IMR-90 (cell line): ENCODE measurements around the gene ZCCHC14. TPM values are rescaled to one million over a fixed set of nuclear protein-coding genes. Genes with fewer than 3 reads are reported as not detected.
"Not testable (repeated sequence)": the region's sequence is repeated elsewhere in the genome, so short reads cannot be mapped to it uniquely, and the experiment has no call there.

Experiments used
- ATAC-seq: fragments of 200-7000 bp; cut with Tn5 transposase; 2 replicates; pipeline ENCODE4 v1.9.1; 2020; ENCODE audit warnings: low read depth, mild to moderate bottlenecking, moderate library complexity
- BruUV-seq: library from RNA; stranded (reverse); fragments of 400-500 nt; replicated peaks from 2 replicates; lab custom pipeline; 2021; lab: Mats Ljungman, UMichigan
- CTCF ChIA-PET: fragments of 300-600 bp; formaldehyde crosslinking; extraction: SDS; loops from one replicate; lab custom pipeline; 2021; ENCODE audit warnings: antibody characterized with exemption; lab: Yijun Ruan, JAX
- POLR2A ChIA-PET: fragments of 300-600 bp; sonication (Branson Sonifier 250); formaldehyde crosslinking; loops from one replicate; lab custom pipeline; 2022; ENCODE audit warnings: antibody characterized with exemption; ENCODE audit not compliant: unreplicated experiment; lab: Charles Lee
- DNase-seq: peaks from one replicate; pipeline ENCODE4 v3.0.0; 2013
- H2AFZ ChIP-seq: replicated peaks from 2 replicates; pipeline ENCODE3; 2013; ENCODE audit warnings: low read length, mild to moderate bottlenecking; ENCODE audit not compliant: poor library complexity
- H2AK5ac ChIP-seq: 2 replicates; pipeline ENCODE4 v1.6.1; 2013; ENCODE audit warnings: low read depth, low read length, inconsistent platforms
- H2AK9ac ChIP-seq: replicated peaks from 2 replicates; pipeline ENCODE3; 2013; ENCODE audit warnings: mild to moderate bottlenecking, low read depth, low read length, moderate library complexity; ENCODE audit not compliant: poor library complexity
- H2BK120ac ChIP-seq: 2 replicates; pipeline ENCODE4 v1.6.1; 2013; ENCODE audit warnings: low read depth, low read length, inconsistent platforms
- H2BK15ac ChIP-seq: 3 replicates; pipeline ENCODE4 v1.6.1; 2013; ENCODE audit warnings: low read depth, low read length, inconsistent platforms
- H2BK20ac ChIP-seq: 2 replicates; pipeline ENCODE4 v1.6.1; 2013; ENCODE audit warnings: low read depth, mild to moderate bottlenecking, inconsistent platforms, low read length, moderate library complexity
- H2BK5ac ChIP-seq: 2 replicates; pipeline ENCODE4 v1.6.1; 2013; ENCODE audit warnings: mild to moderate bottlenecking, low read depth, low read length, inconsistent platforms; ENCODE audit not compliant: poor library complexity, severe bottlenecking
- H3K14ac ChIP-seq: replicated peaks from 2 replicates; pipeline ENCODE4 v1.6.1; 2013; ENCODE audit warnings: low read depth, low read length, inconsistent platforms
- H3K18ac ChIP-seq: 2 replicates; pipeline ENCODE4 v1.6.1; 2013; ENCODE audit warnings: low read depth, low read length, control low read depth
- H3K23ac ChIP-seq: 2 replicates; pipeline ENCODE4 v1.6.1; 2013; ENCODE audit warnings: low read depth, low read length, inconsistent platforms
- H3K27ac ChIP-seq: 2 replicates; pipeline ENCODE4 v1.5.1; 2013; ENCODE audit warnings: mild to moderate bottlenecking, control low read depth, low read length; ENCODE audit not compliant: insufficient read depth
- H3K27me3 ChIP-seq: 2 replicates; pipeline ENCODE4 v1.6.1; 2013; ENCODE audit warnings: low read length; ENCODE audit not compliant: control insufficient read depth, insufficient read depth
- H3K36me3 ChIP-seq: 2 replicates; pipeline ENCODE4 v1.6.1; 2013; ENCODE audit warnings: low read length, mixed read lengths; ENCODE audit not compliant: control insufficient read depth, insufficient read depth
- H3K4ac ChIP-seq: 2 replicates; pipeline ENCODE4 v1.6.1; 2013; ENCODE audit warnings: low read depth, low read length, inconsistent platforms
- H3K4me1 ChIP-seq: 2 replicates; pipeline ENCODE4 v1.6.1; 2013; ENCODE audit warnings: low read length, mixed read lengths; ENCODE audit not compliant: control insufficient read depth, insufficient read depth
- H3K4me2 ChIP-seq: 2 replicates; pipeline ENCODE4 v1.6.1; 2013; ENCODE audit warnings: low read depth, mild to moderate bottlenecking, control low read depth, low read length, moderate library complexity
- H3K4me3 ChIP-seq: 2 replicates; pipeline ENCODE4 v1.5.1; 2013; ENCODE audit warnings: low read depth, mild to moderate bottlenecking, control low read depth, low read length, moderate library complexity; ENCODE audit not compliant: insufficient read depth
- H3K56ac ChIP-seq: 2 replicates; pipeline ENCODE4 v1.6.1; 2013; ENCODE audit warnings: low read length, inconsistent platforms; ENCODE audit not compliant: insufficient read depth; ENCODE audit errors: extremely low read depth
- H3K79me1 ChIP-seq, 2 experiments: 2 replicates each; pipeline ENCODE4 v1.6.1; 2013; ENCODE audit warnings: low read length in 2 of 2, inconsistent platforms in 1 of 2, low read depth in 1 of 2
- H3K9ac ChIP-seq: 2 replicates; pipeline ENCODE4 v1.6.1; 2013; ENCODE audit warnings: low read depth, low read length, control low read depth
- H3K9me1 ChIP-seq: 2 replicates; pipeline ENCODE4 v1.6.1; 2013; ENCODE audit warnings: low read length, inconsistent platforms; ENCODE audit not compliant: insufficient read depth
- H3K9me3 ChIP-seq: 2 replicates; pipeline ENCODE4 v1.6.1; 2013; ENCODE audit warnings: low read length; ENCODE audit not compliant: control insufficient read depth, insufficient read depth
- H4K20me1 ChIP-seq: 2 replicates; pipeline ENCODE4 v1.6.1; 2013; ENCODE audit warnings: low read length, inconsistent platforms; ENCODE audit not compliant: insufficient read depth
- H4K5ac ChIP-seq: 2 replicates; pipeline ENCODE4 v1.6.1; 2013; ENCODE audit warnings: mild to moderate bottlenecking, low read depth, low read length, control low read depth
- H4K8ac ChIP-seq, 2 experiments: 2 replicates each; pipeline ENCODE4 v1.6.1; 2013; ENCODE audit warnings: low read depth in 2 of 2, low read length in 2 of 2, control low read depth in 1 of 2, inconsistent platforms in 1 of 2
- H4K91ac ChIP-seq: 2 replicates; pipeline ENCODE4 v1.6.1; 2013; ENCODE audit warnings: low read depth, low read length, inconsistent platforms; ENCODE audit not compliant: insufficient read depth
- WGBS, 2 experiments: methylation state at CpG; one replicate each; pipeline versions ENCODE4 v1.1.5 to v1.1.7; 2013; ENCODE audit warnings: missing lambda C conversion rate in 2 of 2; ENCODE audit not compliant: insufficient read length in 1 of 2; ENCODE audit errors: extremely low coverage in 2 of 2; 5-methylcytosine and 5-hydroxymethylcytosine counted together
- dilution Hi-C: fragments of 300-500 bp; cut with HindIII; formaldehyde crosslinking; loops from one replicate; pipeline ENCODE4 v1.14.3; 2018; ENCODE audit warnings: low sequenced_read_pairs; ENCODE audit not compliant: unreplicated experiment
- in situ Hi-C: fragments of 300-500 bp; cut with MboI; formaldehyde crosslinking; loops from 3 replicates; pipeline ENCODE4 v1.14.3; 2019; ENCODE audit warnings: low sequenced_read_pairs, inconsistent platforms, mixed read lengths
- intact Hi-C: fragments of 100-400 bp; cut with micrococcal nuclease; formaldehyde crosslinking; loops from 2 replicates; pipeline ENCODE4 v1.10.0; 2022
- polyA plus RNA-seq, 3 experiments: library from polyadenylated mRNA; depleted of rRNA; stranded (reverse); fragments of >200 nt; gene quantifications; 2 replicates each; pipeline ENCODE4 v1.2.3, GENCODE V29; 2012; ENCODE audit warnings: low replicate concordance in 1 of 3
- total RNA-seq: library from RNA; depleted of rRNA; stranded (reverse); fragments of >200 nt; gene quantifications from 2 replicates; pipeline ENCODE4 v1.2.3, GENCODE V29; 2012

ZCCHC14 gene
- total and polyA plus RNA-seq, 2 of the 4 experiments (the other 2 are of a cell fraction): 2.5 to 5.3 TPM

DNA sequence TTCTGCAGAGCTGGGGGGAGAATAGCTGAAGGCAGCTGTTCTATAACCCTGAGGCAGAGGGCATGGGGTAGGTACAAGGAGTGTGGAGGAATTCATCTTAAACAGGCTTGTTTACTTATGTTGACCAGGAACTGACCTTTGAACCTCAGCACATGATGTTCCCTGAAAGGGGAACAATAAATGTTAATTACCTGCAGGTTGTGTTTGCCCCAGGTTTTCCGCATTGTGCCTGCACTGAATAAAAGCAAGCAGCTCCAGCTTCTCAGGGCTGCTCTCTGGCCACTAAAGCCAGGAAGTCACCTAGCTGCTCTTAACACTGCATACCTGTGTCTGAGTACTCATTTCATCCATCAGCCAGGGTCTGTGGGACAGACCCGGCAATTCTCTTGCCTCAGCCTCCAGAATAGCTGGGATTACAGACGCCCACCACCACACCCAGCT lies 113.5 kb downstream of the ZCCHC14 start:
- DNase-seq, H3K36me3 ChIP-seq, BruUV-seq, H2BK20ac ChIP-seq, in situ Hi-C loops, H3K23ac ChIP-seq, H3K4me2 ChIP-seq, H4K8ac ChIP-seq, H3K14ac ChIP-seq, POLR2A ChIA-PET, intact Hi-C loops, H3K9ac ChIP-seq, H3K56ac ChIP-seq, H2BK15ac ChIP-seq, H4K5ac ChIP-seq, H4K91ac ChIP-seq, H2AFZ ChIP-seq, dilution Hi-C loops, H2BK5ac ChIP-seq, H2AK5ac ChIP-seq, H3K18ac ChIP-seq, H3K4me3 ChIP-seq, ATAC-seq, H2BK120ac ChIP-seq, CTCF ChIA-PET, H3K27me3 ChIP-seq, H2AK9ac ChIP-seq, H3K27ac ChIP-seq, H3K4ac ChIP-seq, H3K9me3 ChIP-seq: not testable (repeated sequence)
- H4K20me1 ChIP-seq: peaks cover 54% of the 10 kb centered on the region
- H3K9me1 ChIP-seq: peaks cover 11% of the 10 kb centered on the region; the same call in 1 of the 2 replicates
- peaks cover 25 to 68% of the 10 kb centered on the region in 2 experiments for H3K79me1 ChIP-seq
- no CpG with 5 or more reads among the region's 3 CpGs for WGBS, 2 experiments
- H3K4me1 ChIP-seq: peaks cover 19% of the 10 kb centered on the region
